GM18520 (cell line): ENCODE results near the gene MITF.
"Not testable (repeated sequence)": the region's sequence is repeated elsewhere in the genome, so short reads cannot be mapped to it uniquely, and the experiment has no call there.

Source experiments
- ATAC-seq: cut with Tn5 transposase; IDR thresholded peaks from one replicate; pipeline ENCODE4 v1.9.1; 2021; ENCODE audit not compliant: unreplicated experiment

MITF gene

GRCh38 chr3:69906351-69906966 lies 167.2 kb downstream of the MITF start:
- no peak for ATAC-seq

- ATAC-seq = no peak
Measured at GRCh38 chr3:69907554-69907953, 168.3 kb downstream of the MITF start.

GRCh38 chr3:69909859-69910258 lies 170.6 kb downstream of the MITF start:
- ATAC-seq = not testable (repeated sequence)

GRCh38 chr3:69913422-69913821 lies 174.2 kb downstream of the MITF start:
- ATAC-seq = no peak

GRCh38 chr3:69914395-69914794 lies 175.1 kb downstream of the MITF start:
- no peak for ATAC-seq

GRCh38 chr3:69915726-69916125 lies 176.5 kb downstream of the MITF start:
- ATAC-seq = no peak

DNA sequence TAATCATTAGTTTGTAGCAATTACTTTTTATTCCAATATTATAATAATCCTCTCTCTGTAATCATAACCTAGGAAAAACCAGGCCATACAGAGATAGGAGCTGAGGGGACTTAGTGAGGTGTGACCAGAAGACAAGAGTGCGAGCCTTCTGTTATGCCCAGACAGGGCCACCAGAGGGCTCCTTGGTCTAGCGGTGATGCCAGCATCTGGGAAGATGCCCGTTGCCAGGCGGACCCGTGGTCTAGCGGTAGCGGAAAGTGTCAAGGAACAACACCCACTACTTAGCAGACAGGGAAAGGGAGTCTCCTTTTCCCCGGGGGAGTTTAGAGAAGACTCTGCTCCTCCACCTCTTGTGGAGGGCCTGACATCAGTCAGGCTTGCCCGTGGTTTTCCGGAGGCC lies 180.7 kb downstream of the MITF start:
- ATAC-seq = not testable (repeated sequence)

DNA sequence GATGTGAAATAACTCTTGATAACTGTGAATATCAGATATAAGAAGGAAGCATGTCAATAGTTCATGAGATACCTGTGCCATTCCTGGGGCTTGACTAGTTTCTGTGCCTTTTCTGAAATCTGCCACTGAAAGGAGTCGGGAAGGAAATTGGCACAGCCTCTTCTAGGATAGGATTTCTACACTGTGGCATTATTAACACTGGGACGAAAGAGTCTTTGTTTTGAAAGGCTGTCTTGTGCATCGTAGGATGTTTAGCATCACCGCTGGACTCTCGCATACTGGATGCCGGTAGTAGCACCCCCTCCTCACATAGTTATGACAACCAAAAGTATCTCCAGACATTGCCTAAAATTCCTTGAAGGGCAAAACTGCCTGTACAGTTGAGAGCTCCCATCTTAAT lies 182.4 kb downstream of the MITF start:
- no peak for ATAC-seq

DNA sequence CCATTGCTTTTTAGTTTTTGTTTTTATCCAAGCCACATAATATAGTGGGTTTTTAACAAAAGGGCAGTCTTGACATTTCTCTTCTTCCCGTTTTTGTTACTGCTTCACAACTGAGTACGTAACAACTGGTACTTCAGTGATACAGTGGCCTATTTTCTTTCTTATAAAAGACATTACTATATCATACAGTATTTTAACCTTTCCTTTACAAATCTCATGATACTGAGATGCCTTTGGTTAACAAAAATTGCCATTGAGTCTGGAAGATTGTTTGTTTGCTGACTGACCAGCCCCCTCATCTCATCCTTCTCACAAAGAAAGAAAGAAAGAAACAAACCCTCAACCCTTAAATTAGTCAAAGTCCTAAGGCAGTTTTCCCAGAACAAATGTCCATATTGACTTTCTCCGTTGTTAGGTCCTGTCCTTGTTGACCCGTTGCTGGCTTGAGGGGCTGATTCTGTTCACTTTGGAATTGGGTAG lies 183.3 kb downstream of the MITF start:
- no peak for ATAC-seq

DNA sequence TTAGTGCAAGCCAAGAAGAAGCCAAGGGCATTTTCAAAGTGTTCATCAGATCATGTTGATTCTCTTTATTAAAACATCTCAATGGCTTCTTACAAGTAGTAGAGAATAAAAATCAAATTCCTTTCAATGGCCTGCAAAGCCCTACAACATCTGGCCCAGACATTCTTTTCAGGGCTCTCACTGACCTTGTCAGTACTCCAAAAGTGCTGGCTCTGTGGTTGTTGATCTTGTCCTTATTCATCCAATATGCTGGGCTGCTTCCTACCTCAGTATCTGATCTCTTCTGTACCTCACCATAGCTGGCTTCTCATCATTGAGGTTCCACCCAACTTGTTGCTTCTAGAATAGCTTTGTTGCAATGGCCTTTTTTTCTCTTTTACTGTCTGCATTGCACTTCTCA lies 186.2 kb downstream of the MITF start:
- ATAC-seq = no peak

GRCh38 chr3:69926385-69926784 lies 187.1 kb downstream of the MITF start:
- no peak for ATAC-seq

- no peak for ATAC-seq
Measured at GRCh38 chr3:69927571-69927970, 188.3 kb downstream of the MITF start.

- ATAC-seq = no peak
Measured at GRCh38 chr3:69929019-69929418, 189.8 kb downstream of the MITF start.

- ATAC-seq = no peak
Measured at GRCh38 chr3:69930564-69930963, 191.3 kb downstream of the MITF start.

- ATAC-seq = no peak
Measured at GRCh38 chr3:69932087-69932486, 192.8 kb downstream of the MITF start.

GRCh38 chr3:69932501-69932900 lies 193.2 kb downstream of the MITF start:
- ATAC-seq = no peak

DNA sequence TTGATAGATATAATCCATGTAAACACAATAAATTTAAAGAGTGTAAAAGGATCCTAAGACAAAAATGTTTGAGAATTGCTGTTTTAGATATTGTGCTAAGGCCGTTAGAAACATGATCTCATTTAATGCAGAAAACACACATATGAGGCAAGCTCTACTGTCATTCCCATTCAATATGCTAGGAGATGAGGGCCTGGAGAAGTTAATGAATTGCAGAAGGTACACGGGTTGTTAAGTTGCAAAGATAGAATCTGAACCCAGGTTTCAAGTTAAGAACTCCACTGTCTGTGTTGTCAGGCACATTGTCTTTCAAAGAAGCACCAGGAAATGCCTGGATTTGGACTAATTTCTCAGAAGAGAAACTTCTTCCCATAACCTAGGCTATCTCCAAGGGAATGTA lies 195.1 kb downstream of the MITF start:
- ATAC-seq = no peak

GRCh38 chr3:69936266-69936665 lies 197.0 kb downstream of the MITF start:
- no peak for ATAC-seq

- ATAC-seq = no peak
Measured at GRCh38 chr3:69938061-69938460, 198.8 kb downstream of the MITF start.

GRCh38 chr3:69938931-69939330 lies 199.7 kb downstream of the MITF start:
- ATAC-seq = no peak

DNA sequence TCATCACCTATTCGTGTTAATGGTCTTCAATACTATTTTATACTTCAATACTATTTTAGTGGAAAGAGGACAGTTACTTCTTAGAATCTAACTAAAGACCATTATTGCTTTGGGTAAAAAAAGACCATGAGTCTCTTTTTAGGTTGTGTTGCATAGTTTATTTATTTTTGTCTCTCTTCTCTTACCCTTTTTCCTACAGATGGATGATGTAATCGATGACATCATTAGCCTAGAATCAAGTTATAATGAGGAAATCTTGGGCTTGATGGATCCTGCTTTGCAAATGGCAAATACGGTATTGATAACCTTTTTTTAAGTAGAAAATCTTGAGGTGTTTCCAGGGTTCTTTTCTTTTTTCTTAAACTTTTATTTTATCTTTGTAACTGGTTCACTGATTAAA lies 201.8 kb downstream of the MITF start:
- no peak for ATAC-seq

DNA sequence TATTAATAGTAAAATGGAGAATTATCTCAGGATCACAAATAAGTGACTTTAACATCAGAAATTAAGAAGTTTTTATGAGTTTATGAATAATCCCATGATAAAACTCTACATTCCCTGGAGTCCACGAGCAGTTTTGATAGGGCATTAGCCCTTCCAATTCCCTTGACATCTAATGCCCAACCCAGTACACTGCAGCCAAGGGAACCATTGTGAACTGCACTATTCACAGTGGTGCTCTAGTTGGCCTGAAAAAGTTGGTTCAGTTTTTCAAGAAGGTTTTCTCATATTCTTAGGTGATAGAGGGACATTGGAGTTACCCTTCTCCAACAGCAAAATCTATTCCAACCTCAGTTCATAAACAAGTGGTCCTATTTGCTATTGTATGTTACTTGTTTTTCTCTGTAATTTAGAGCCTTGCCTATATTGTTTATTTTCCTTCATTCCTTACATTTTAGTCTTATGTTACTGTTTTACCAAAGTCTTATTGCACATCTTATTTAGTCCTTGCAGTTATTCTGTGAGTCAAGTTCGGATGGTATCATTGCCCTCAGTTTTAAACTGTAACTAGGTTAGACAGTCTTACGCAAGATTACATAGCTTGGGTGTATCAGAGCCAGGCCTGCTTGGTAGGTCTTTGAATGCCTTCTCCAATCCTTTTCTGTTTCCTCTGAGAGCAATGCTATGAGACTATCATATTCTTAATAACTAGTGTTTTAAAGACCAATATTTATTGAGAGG lies 202.3 kb downstream of the MITF start:
- ATAC-seq = no peak
